Neural cell (in vitro differentiated cells): ENCODE data around the gene ZMYM3. TPM values are rescaled to one million over a fixed set of nuclear protein-coding genes. Genes with fewer than 3 reads are reported as not detected.

ENCODE experiments used
- H2AFZ ChIP-seq: fragments of 200-600, 300-800 bp; sonication (generic), shearing (Covaris generic); 2 replicates; pipeline ENCODE4 v1.6.0; 2014; ENCODE audit warnings: low read depth, mild to moderate bottlenecking, antibody characterized with exemption, low read length, moderate library complexity
- H3F3A ChIP-seq: fragments of 200-600 bp; shearing (Covaris generic); 2 replicates; pipeline ENCODE4 v1.6.1; 2016; ENCODE audit warnings: mild to moderate bottlenecking, moderate library complexity, mixed read lengths, antibody characterized with exemption, low read length; ENCODE audit not compliant: insufficient read depth, poor library complexity, severe bottlenecking
- H3K27ac ChIP-seq: fragments of 200-600, 300-800 bp; sonication (generic), shearing (Covaris generic); 2 replicates; pipeline ENCODE4 v1.5.1; 2014; ENCODE audit warnings: mild to moderate bottlenecking, low read length, moderate library complexity
- H3K27me3 ChIP-seq: fragments of 300-800, 200-600 bp; sonication (generic), shearing (Covaris generic); 2 replicates; pipeline ENCODE4 v1.6.0; 2014; ENCODE audit warnings: mild to moderate bottlenecking, low read depth, low read length, moderate library complexity; ENCODE audit not compliant: insufficient read depth
- H3K36me3 ChIP-seq: fragments of 300-800, 200-600 bp; sonication (generic), shearing (Covaris generic); 2 replicates; pipeline ENCODE4 v1.5.1; 2014; ENCODE audit warnings: mild to moderate bottlenecking, antibody characterized with exemption, low read length, moderate library complexity; ENCODE audit not compliant: insufficient read depth
- H3K4me2 ChIP-seq: fragments of 300-800, 200-600 bp; sonication (generic), shearing (Covaris generic); 2 replicates; pipeline ENCODE4 v1.6.0; 2014; ENCODE audit warnings: mild to moderate bottlenecking, low read length
- H3K4me3 ChIP-seq: fragments of 300-800, 200-600 bp; sonication (generic), shearing (Covaris generic); 2 replicates; pipeline ENCODE4 v1.5.1; 2014; ENCODE audit warnings: mild to moderate bottlenecking, low read length, moderate library complexity
- H3K79me2 ChIP-seq: fragments of 200-600 bp; shearing (Covaris generic); replicated peaks from 2 replicates; pipeline ENCODE4 v1.6.0; 2014; ENCODE audit warnings: mild to moderate bottlenecking, low read length, moderate library complexity; ENCODE audit not compliant: insufficient read depth
- H3K9ac ChIP-seq: fragments of 300-800, 200-600 bp; sonication (generic), shearing (Covaris generic); 2 replicates; pipeline ENCODE4 v1.6.1; 2016; ENCODE audit warnings: mild to moderate bottlenecking, low read length, mixed read lengths
- H3K9me2 ChIP-seq: fragments of 200-600 bp; shearing (Covaris generic); 2 replicates; pipeline ENCODE4 v1.6.1; 2016; ENCODE audit warnings: mild to moderate bottlenecking, low read length, mixed read lengths; ENCODE audit not compliant: insufficient read depth
- H3K9me3 ChIP-seq: fragments of 200-600, 300-800 bp; sonication (generic), shearing (Covaris generic); 2 replicates; pipeline ENCODE4 v1.6.1; 2016; ENCODE audit warnings: mild to moderate bottlenecking, mixed run types, low read length, moderate library complexity, mixed read lengths
- H4K20me1 ChIP-seq: fragments of 200-600 bp; shearing (Covaris generic); 2 replicates; pipeline ENCODE4 v1.6.1; 2016; ENCODE audit warnings: mild to moderate bottlenecking, mixed run types; ENCODE audit not compliant: insufficient read depth
- EP300 ChIP-seq: fragments of 450-650 bp; conservative IDR thresholded peaks from 2 replicates; pipeline ENCODE4 v1.6.1; 2014; ENCODE audit warnings: antibody characterized with exemption, mild to moderate bottlenecking, moderate library complexity; ENCODE audit not compliant: poor library complexity, severe bottlenecking
- EZH2 ChIP-seq: fragments of 200-600, 300-800 bp; shearing (Covaris generic), sonication (generic); IDR thresholded peaks from 2 replicates; pipeline ENCODE4 v1.6.1; 2014; ENCODE audit warnings: antibody characterized with exemption, low read length, borderline replicate concordance, mild to moderate bottlenecking; ENCODE audit not compliant: insufficient read depth, poor library complexity, severe bottlenecking
- RAD21 ChIP-seq: fragments of 450-650 bp; conservative IDR thresholded peaks from 2 replicates; pipeline ENCODE4 v1.6.1; 2014; ENCODE audit warnings: antibody characterized with exemption, mild to moderate bottlenecking, moderate library complexity
- polyA plus RNA-seq: library from polyadenylated mRNA; depleted of rRNA; stranded (reverse); fragments of >200 nt; gene quantifications from 2 replicates; pipeline ENCODE4 v1.2.3, GENCODE V29; 2014
- TF ChIP-seq, protein P1 (sequence below): IDR thresholded peaks from 2 replicates; pipeline ENCODE4 v1.6.1; 2012; ENCODE audit warnings: borderline replicate concordance

ZMYM3 gene
- polyA plus RNA-seq, 1 donor from 2014 or later = 32.8 TPM

DNA sequence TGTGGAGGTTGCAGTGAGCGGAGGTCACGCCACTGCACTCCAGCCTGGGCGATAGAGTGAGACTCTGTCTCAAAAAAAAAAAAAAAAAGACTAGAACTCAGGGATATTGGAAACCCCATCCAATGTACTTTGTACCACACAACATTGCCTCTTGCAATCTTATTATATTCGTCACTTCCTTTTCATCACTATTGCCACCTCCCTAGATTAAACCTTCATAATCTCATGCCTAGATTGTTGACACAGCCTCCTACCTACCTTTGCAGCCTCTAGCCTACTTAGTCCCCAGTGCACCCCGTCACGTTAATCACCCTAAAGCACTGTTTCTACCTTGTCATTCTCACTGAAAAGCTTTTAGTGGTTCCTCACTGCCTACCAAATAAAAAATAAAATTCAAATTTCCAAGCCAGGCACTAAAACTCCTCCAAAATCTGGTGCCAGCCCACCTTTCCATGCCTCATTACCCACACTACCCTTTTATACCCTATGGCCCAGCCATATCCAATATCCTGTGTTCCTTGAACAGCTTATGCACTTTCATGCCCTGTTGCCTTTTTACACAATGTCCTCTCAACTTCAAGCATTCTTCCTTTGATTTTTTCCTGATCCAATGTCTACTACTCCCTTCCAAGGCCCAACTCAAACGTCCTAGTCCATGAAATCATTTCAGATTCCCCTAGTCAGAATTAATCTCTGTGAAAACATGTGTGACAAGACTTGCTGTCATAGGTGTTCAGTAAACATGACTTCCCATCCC, 54.5 kb downstream of the ZMYM3 start:
- Histone ChIP-seq H3K9me2 (no peaks in the 10 kb centered on the region), H3K79me2 (no peaks in the 10 kb centered on the region), H3K9ac (no peak overlapping the region), H3K36me3 (no peaks in the 10 kb centered on the region), H4K20me1 (no peaks in the 10 kb centered on the region), H3K9me3 (no peaks in the 10 kb centered on the region), H3F3A (no peaks in the 10 kb centered on the region), H3K27me3 (no peaks in the 10 kb centered on the region), H3K4me2 (no peak overlapping the region), H2AFZ (no peak overlapping the region), H3K4me3 (no peak overlapping the region), H3K27ac (no peak overlapping the region)
- TF ChIP-seq RAD21 (no peak), EP300 (no peak)
- TF ChIP-seq, protein P1, sequence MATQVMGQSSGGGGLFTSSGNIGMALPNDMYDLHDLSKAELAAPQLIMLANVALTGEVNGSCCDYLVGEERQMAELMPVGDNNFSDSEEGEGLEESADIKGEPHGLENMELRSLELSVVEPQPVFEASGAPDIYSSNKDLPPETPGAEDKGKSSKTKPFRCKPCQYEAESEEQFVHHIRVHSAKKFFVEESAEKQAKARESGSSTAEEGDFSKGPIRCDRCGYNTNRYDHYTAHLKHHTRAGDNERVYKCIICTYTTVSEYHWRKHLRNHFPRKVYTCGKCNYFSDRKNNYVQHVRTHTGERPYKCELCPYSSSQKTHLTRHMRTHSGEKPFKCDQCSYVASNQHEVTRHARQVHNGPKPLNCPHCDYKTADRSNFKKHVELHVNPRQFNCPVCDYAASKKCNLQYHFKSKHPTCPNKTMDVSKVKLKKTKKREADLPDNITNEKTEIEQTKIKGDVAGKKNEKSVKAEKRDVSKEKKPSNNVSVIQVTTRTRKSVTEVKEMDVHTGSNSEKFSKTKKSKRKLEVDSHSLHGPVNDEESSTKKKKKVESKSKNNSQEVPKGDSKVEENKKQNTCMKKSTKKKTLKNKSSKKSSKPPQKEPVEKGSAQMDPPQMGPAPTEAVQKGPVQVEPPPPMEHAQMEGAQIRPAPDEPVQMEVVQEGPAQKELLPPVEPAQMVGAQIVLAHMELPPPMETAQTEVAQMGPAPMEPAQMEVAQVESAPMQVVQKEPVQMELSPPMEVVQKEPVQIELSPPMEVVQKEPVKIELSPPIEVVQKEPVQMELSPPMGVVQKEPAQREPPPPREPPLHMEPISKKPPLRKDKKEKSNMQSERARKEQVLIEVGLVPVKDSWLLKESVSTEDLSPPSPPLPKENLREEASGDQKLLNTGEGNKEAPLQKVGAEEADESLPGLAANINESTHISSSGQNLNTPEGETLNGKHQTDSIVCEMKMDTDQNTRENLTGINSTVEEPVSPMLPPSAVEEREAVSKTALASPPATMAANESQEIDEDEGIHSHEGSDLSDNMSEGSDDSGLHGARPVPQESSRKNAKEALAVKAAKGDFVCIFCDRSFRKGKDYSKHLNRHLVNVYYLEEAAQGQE = no peak

- Histone ChIP-seq H3K79me2 (no peaks in the 10 kb centered on the region), H3K9me2 (no peaks in the 10 kb centered on the region), H3K9ac (no peak overlapping the region), H3K4me2 (no peak overlapping the region), H3K9me3 (no peaks in the 10 kb centered on the region), H4K20me1 (no peaks in the 10 kb centered on the region), H3K36me3 (no peaks in the 10 kb centered on the region), H2AFZ (no peak overlapping the region), H3K27me3 (no peaks in the 10 kb centered on the region), H3F3A (no peaks in the 10 kb centered on the region), H3K27ac (no peak overlapping the region), H3K4me3 (no peak overlapping the region)
- no peak for TF ChIP-seq EZH2
- no peak for TF ChIP-seq EP300
These were observed 55.9 kb downstream of the ZMYM3 start for GRCh38 chrX:71198066-71198465.

DNA sequence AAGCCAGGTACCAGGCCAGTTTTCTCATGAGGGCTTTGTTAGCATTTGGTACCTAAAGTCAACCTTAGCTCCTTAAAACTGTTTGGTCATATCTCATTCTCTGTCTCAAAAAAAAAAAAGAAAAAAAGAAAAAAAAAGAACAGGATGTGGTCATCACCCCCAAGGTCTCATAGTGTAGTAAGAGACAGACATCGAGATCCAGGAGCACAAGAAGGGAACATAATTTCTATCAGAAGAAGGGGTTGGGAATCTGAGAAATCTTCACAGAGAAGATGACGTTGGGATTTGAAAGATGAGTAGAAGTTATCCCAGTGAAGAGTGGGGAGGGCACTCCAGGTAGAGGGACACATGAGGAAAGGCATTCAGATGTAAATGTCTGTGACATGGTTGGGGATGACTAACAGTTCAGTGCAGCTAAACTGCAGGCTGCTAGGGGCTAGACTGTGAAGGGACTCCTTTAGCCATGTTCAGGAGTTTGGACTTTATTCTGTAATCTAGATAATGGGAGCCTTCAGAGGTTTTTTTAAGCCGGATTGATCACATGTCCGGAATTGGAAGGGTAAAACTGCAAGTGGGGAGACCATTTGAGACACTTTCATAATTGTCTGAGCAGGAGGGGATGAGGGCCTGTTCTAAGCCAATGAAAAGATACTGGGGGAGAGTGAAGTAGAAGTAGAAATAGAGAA, 57.8 kb downstream of the ZMYM3 start:
- H3K4me2 ChIP-seq = no peak overlapping the region
- H2AFZ ChIP-seq = no peak overlapping the region

More for the DNA sequence above, 57.8 kb downstream of the ZMYM3 start:
- no peaks in the 10 kb centered on the region for H3K27me3 ChIP-seq
- no peaks in the 10 kb centered on the region for H3K79me2 ChIP-seq
- no peak overlapping the region for H3K27ac ChIP-seq
- no peaks in the 10 kb centered on the region for H3K36me3 ChIP-seq
- no peaks in the 10 kb centered on the region for H3K9me3 ChIP-seq
- no peak overlapping the region for H3K9ac ChIP-seq
- no peaks in the 10 kb centered on the region for H3K9me2 ChIP-seq
- H4K20me1 ChIP-seq = no peaks in the 10 kb centered on the region
- H3K4me3 ChIP-seq = no peak overlapping the region
- no peak for TF ChIP-seq RAD21
- H3F3A ChIP-seq = no peaks in the 10 kb centered on the region
